H1 (cell line): ENCODE results near the gene WFDC11.

Experiments used
- CTCF ChIP-seq, 3 experiments: IDR thresholded peaks; 1 replicate in 2 of 3; 2 replicates in 1 of 3; pipeline versions ENCODE4 v1.5.1 to v1.6.1; 2011; ENCODE audit warnings: low read length in 3 of 3, mild to moderate bottlenecking in 3 of 3, inconsistent platforms in 2 of 3, low read depth in 1 of 3, moderate library complexity in 1 of 3; ENCODE audit not compliant: insufficient read depth in 1 of 3; ENCODE audit errors: control extremely low read depth in 1 of 3
- EZH2 ChIP-seq: fragments of 200-600 bp; sonication (generic); IDR thresholded peaks from 2 replicates; pipeline ENCODE4 v1.7.1; 2012; ENCODE audit warnings: low read depth, mild to moderate bottlenecking, moderate library complexity, low read length, inconsistent platforms; ENCODE audit not compliant: severe bottlenecking
- POLR2A ChIP-seq, 2 experiments: IDR thresholded peaks; 1 replicate in 1 of 2; 2 replicates in 1 of 2; pipeline ENCODE4 v1.6.1; 2011; ENCODE audit warnings: low read depth in 2 of 2, low read length in 2 of 2, mild to moderate bottlenecking in 2 of 2; ENCODE audit errors: control extremely low read depth in 1 of 2
- POLR2AphosphoS5 ChIP-seq: IDR thresholded peaks from 2 replicates; pipeline ENCODE4 v1.6.1; 2011; ENCODE audit warnings: low read depth, low read length
- RBBP5 ChIP-seq: IDR thresholded peaks from 2 replicates; pipeline ENCODE4 v1.7.1; 2012; ENCODE audit warnings: low read depth, mild to moderate bottlenecking, inconsistent platforms, low read length, moderate library complexity, borderline replicate concordance
- SP1 ChIP-seq: IDR thresholded peaks from 2 replicates; pipeline ENCODE4 v1.6.1; 2011; ENCODE audit warnings: low read depth, low read length
- SP4 ChIP-seq: IDR thresholded peaks from 2 replicates; pipeline ENCODE4 v1.6.1; 2012; ENCODE audit warnings: low read length, inconsistent platforms
- TCF12 ChIP-seq: IDR thresholded peaks from 2 replicates; pipeline ENCODE4 v1.6.1; 2011; ENCODE audit warnings: low read depth, mild to moderate bottlenecking, low read length

DNA sequence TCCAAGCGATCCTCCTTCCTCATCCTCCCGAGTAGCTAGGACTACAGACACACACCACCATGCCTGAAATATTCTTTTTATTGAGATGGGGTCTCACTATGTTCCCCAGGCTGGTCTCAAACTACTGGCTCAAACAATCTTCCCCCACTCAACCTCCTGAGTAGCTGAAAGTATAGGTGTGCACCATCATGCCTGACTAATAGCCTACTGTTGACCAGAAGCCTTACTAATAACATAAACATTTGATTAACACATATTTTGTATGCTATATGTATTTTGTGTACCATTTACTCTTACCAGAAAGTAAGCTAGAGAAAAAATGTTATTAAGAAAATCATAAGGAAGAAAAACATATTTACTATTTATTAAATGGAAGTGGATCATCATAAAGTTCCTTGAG, 52.4 kb downstream of the WFDC11 start:
- no peak for TF ChIP-seq POLR2A (IDR thresholded peaks at IDR 0.05; ENCODE audit: control extremely low read depth in 1 of 2, low read depth in 2 of 2, low read length in 2 of 2)
- no peak for TF ChIP-seq EZH2
- TF ChIP-seq RBBP5: no peak
- TF ChIP-seq POLR2AphosphoS5: no peak
- no peak for TF ChIP-seq SP1
- TF ChIP-seq CTCF (IDR thresholded peaks at IDR 0.05; ENCODE audit: control extremely low read depth in 1 of 3, insufficient read depth in 1 of 3, low read depth in 1 of 3, low read length in 3 of 3): no peak
- no peak for TF ChIP-seq TCF12
- no peak for TF ChIP-seq SP4
